Mucosa of rectum (tissue), 2 donors: ENCODE data around the gene RGS13.

Experiments
- H3K27ac ChIP-seq, 2 donors: one replicate each; pipeline ENCODE4 v1.7.0; 2013; ENCODE audit warnings: inconsistent platforms in 2 of 2, low read depth in 2 of 2, low read length in 2 of 2
- H3K27me3 ChIP-seq, 2 donors: one replicate each; pipeline ENCODE4 v1.7.0; 2013; ENCODE audit warnings: low read length in 2 of 2; ENCODE audit not compliant: control insufficient read depth in 2 of 2, insufficient read depth in 2 of 2
- H3K36me3 ChIP-seq, 2 donors: one replicate each; pipeline ENCODE4 v1.7.0; 2013; ENCODE audit warnings: low read length in 2 of 2; ENCODE audit not compliant: control insufficient read depth in 2 of 2, insufficient read depth in 2 of 2
- H3K4me1 ChIP-seq, 2 donors: one replicate each; pipeline ENCODE4 v1.7.0; 2013; ENCODE audit warnings: low read length in 2 of 2, mild to moderate bottlenecking in 1 of 2; ENCODE audit not compliant: control insufficient read depth in 2 of 2, insufficient read depth in 2 of 2
- H3K4me3 ChIP-seq, 2 donors: one replicate each; pipeline ENCODE4 v1.7.0; 2013; ENCODE audit warnings: low read length in 2 of 2
- H3K9ac ChIP-seq, 2 donors: one replicate each; pipeline ENCODE4 v1.7.0; 2013; ENCODE audit warnings: low read length in 2 of 2, low read depth in 1 of 2, mild to moderate bottlenecking in 1 of 2
- H3K9me3 ChIP-seq, 2 donors: one replicate each; pipeline ENCODE4 v1.7.0; 2013; ENCODE audit warnings: low read length in 2 of 2; ENCODE audit not compliant: control insufficient read depth in 2 of 2
- donor health status: healthy.
- donor health status: Normal muscosa, but diverticular disease.

Gene RGS13

DNA sequence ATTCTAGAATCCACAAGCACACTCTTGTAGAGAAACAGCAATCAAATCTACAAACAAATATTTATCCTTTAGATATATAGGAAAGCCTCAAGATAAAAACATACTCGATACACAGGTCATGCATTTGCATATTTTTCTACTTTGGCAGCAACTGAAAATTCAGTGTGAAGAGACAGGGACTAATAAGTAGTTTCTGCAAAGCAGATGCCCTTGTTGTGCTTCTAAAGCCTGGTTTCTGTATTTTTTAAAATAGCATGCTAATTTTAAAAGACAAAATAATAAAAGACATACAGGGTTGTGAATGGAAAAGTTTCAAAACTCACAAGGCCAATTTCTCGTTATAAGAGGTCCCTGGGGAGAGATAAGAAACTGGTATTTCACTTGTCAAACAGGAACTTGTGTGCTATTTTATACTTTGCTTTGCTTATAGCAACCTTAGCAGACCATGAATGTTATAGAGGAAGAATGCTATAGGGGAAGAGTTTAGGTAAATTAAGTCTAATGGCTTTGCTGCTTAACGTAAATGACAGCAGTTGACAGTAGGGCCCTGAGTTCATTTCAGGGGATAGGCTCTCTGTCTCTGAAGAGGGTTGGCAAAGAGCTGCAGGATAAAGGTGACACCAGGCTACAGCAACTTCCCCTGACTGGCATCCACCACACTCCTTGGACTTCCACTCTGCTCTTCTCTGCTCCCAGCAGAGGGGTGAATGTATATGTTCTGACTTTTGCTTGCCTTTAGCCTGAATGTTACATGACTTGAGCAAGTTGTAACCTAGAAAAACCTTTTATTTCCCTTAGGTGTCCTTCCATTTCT, 9.4 kb upstream of the RGS13 start:
- Histone ChIP-seq H3K4me1 (no peaks in the 10 kb centered on the region), H3K9ac (no peak overlapping the region), H3K9me3 (no peaks in the 10 kb centered on the region), H3K27ac (no peak overlapping the region), H3K27me3 (no peaks in the 10 kb centered on the region), H3K36me3 (no peaks in the 10 kb centered on the region), H3K4me3 (no peak overlapping the region)

DNA sequence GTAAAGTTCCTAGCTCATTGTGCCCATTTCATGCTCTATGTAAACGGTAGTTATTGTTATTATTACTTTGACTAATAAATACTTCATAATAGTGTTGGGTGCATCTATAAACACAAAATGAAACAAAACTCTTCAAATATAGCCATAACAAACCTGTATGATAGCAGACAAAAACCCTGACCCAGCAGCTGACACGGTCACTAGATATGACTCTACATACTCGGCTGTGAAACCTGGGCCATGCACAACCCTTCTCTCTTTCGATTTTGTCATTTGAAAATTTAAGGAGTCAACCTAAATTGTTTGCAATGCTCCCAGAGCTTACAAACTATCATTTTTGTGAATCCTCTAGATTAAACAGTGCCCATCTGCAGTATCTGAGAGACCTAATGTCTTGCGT, 8.0 kb upstream of the RGS13 start:
- no peak overlapping the region for H3K9ac ChIP-seq
- no peaks in the 10 kb centered on the region for H3K27me3 ChIP-seq
- no peaks in the 10 kb centered on the region for H3K36me3 ChIP-seq
- H3K4me1 ChIP-seq: no peaks in the 10 kb centered on the region
- no peak overlapping the region for H3K4me3 ChIP-seq
- no peaks in the 10 kb centered on the region for H3K9me3 ChIP-seq
- H3K27ac ChIP-seq: no peak overlapping the region

DNA sequence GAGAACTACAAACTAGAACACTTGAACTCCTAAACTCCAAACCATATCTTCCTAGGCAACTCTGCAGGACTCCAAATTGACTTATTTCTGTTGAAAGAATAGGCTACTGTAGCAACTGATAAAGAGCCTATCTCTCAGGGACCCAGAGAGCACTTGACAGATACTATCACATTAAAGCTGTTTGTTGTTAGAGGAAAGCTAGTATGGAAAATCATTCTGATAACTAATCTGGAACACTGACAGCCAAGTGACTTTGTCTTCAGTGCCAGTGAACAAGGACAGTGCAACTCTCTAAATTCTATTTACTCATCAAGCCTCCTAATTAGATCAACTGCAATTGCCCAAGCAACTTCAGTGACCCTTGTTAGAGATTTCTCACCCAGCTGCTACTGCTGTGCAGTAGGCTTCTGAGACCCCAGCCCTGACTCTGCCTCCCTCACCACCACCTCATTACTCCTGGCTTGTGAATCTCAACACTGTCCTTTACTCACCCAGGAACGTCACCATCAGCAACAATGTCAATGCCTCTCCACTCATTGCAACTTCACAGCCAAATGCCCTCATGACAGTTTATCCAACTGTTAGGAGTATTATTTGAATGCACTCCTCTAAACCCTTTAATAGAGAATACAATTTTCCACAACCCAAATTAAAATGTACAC, 7.4 kb upstream of the RGS13 start:
- Histone ChIP-seq H3K36me3 (no peaks in the 10 kb centered on the region), H3K4me3 (no peak overlapping the region), H3K9me3 (no peaks in the 10 kb centered on the region), H3K27me3 (no peaks in the 10 kb centered on the region), H3K4me1 (no peaks in the 10 kb centered on the region), H3K9ac (no peak overlapping the region), H3K27ac (no peak overlapping the region)

DNA sequence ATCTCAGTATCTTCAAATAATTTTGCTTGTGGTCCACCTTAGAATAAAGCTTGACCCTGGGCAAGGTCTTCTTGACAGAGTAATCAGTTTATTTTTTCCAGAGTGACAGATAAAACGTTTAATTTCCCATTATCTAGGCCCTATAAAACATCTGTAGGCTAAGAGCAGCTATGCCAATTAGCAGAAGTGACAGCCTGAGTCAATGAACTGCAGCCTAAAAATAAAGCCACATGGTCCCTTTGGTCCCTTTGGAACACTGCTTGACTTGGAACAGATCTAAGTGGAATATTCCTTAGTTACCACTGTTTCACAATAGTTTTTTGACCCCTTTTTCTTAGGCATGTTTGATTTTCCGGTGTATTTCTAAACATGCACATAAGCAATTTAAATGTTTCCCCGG, 6.3 kb upstream of the RGS13 start:
- Histone ChIP-seq H3K9ac (no peak overlapping the region), H3K4me3 (no peak overlapping the region), H3K9me3 (no peaks in the 10 kb centered on the region), H3K4me1 (no peaks in the 10 kb centered on the region), H3K27me3 (no peaks in the 10 kb centered on the region), H3K27ac (no peak overlapping the region), H3K36me3 (no peaks in the 10 kb centered on the region)

DNA sequence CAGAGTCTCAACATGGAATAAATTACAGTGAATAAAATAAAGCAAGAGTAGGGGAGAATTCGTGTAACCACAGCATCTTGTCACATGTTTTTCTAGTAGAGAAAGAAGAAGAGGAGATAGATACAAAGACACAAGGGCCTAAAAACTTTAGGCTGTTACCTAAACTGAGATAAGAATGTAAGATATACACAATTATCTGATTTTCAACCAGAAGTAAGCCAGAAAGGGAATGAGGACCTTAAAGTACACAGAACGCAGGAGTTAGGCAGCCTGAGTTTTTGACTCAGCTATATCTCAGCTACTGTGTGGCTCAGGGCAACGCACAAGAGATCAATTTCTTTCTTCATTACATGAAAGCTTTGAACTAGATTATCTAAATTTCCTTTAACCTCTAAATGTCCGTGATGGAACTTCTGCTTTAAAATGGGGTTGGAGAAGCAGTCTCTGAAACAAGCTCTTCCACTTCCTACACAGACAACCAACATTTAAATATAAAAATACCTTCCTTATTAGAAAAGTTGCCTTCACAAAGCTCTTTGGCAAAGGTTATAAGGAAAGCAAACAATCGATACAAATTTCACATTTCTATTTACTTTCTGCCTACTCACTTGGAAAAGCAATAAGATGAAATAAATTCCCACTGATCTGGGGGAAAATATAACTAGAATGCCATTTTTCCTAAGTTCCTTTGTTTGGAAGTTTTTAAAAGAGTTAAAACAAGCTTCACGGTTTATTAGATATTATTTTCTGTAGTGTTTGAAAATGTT, 5.2 kb upstream of the RGS13 start:
- no peak overlapping the region for H3K27ac ChIP-seq
- H3K27me3 ChIP-seq: no peaks in the 10 kb centered on the region
- H3K4me1 ChIP-seq: no peaks in the 10 kb centered on the region
- H3K4me3 ChIP-seq: no peak overlapping the region
- H3K36me3 ChIP-seq: no peaks in the 10 kb centered on the region
- H3K9ac ChIP-seq: no peak overlapping the region
- H3K9me3 ChIP-seq: no peaks in the 10 kb centered on the region

DNA sequence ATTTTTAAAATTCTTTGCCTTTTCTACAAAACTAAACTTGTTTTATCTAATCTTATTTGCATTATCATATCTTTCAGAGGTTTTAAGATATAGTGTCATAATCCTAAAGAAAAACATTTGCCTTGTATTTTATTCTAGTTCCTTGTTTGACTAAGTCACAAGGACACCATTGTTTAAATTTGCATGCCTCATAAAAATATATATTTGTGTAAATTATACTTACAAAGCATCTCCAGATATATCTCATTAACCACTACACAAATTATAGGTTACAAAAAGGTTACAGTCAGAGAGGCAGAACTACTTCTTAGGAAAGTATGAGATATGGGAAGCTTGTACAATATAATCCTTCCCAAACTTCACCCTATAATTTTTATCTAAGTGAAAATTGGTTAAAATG, 4.2 kb upstream of the RGS13 start:
- H3K4me1 ChIP-seq: no peaks in the 10 kb centered on the region
- no peaks in the 10 kb centered on the region for H3K27me3 ChIP-seq
- no peaks in the 10 kb centered on the region for H3K9me3 ChIP-seq
- H3K4me3 ChIP-seq: no peak overlapping the region
- no peak overlapping the region for H3K27ac ChIP-seq
- no peaks in the 10 kb centered on the region for H3K36me3 ChIP-seq
- H3K9ac ChIP-seq: no peak overlapping the region

DNA sequence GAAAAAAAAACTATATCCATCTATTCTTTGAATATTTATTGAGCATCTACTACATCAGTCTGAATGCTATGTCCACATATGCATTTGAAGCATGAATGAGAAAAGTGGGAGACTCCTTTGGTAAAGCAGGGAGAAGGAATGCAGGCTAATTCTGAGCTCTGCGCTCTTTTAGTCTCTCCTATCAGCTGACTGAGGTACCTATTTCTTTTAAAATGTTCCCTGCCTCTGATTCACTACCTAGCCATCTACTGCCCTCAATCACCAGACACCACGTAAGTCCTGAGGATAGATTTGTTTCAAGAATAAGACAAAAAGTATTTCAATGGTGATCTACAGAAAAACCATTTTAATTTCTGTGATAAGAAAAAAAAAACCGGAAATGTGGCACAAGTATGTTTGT, 3.8 kb upstream of the RGS13 start:
- H3K4me3 ChIP-seq: no peak overlapping the region
- H3K9ac ChIP-seq: no peak overlapping the region
- H3K9me3 ChIP-seq: no peaks in the 10 kb centered on the region
- H3K27me3 ChIP-seq: no peaks in the 10 kb centered on the region
- no peaks in the 10 kb centered on the region for H3K36me3 ChIP-seq
- H3K4me1 ChIP-seq: no peaks in the 10 kb centered on the region
- H3K27ac ChIP-seq: no peak overlapping the region

DNA sequence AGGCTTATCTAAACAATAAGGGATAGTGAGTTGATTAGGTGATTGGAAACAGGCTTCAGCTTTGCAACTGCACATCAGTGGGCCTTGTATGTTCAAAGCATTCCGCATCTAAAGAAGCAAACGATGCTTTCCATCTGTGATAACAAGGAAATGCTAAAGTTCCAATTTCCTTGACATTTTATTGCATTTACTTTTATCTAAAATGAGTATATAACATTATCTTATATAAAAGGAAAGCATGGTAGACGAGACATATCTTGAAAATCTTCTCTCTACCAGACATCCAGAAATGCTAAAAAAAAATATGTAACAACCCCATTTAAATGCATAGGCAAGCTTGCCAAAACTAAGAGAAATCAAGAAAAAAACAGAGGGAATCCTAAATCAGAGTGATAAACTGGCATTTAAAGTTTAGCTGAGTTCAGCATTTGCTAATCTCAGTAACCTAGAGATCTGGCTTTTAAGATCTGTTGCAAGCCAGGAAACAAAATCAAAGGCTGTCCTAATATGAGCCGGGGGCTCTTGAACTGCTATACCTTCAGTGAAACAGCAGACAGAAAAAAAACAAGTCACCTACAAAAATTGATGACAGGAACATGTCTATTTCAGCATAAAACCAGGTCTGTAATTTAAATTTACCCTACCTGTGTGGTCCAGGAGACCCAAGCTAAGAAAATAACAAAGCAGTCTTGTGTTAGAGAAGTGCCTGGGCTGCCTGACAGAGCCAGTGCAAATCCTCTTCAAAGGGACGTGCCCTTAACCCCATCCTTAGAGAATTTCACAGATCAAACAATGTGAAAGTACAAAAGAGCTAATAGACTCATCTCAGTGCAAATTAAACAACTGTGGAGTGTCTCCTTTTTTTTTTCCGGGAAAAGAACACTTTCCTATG, 3.1 kb upstream of the RGS13 start:
- H3K4me3 ChIP-seq: no peak overlapping the region
- H3K27ac ChIP-seq: no peak overlapping the region
- no peak overlapping the region for H3K9ac ChIP-seq
- no peaks in the 10 kb centered on the region for H3K4me1 ChIP-seq
- H3K36me3 ChIP-seq: no peaks in the 10 kb centered on the region
- no peaks in the 10 kb centered on the region for H3K27me3 ChIP-seq
- H3K9me3 ChIP-seq: no peaks in the 10 kb centered on the region

DNA sequence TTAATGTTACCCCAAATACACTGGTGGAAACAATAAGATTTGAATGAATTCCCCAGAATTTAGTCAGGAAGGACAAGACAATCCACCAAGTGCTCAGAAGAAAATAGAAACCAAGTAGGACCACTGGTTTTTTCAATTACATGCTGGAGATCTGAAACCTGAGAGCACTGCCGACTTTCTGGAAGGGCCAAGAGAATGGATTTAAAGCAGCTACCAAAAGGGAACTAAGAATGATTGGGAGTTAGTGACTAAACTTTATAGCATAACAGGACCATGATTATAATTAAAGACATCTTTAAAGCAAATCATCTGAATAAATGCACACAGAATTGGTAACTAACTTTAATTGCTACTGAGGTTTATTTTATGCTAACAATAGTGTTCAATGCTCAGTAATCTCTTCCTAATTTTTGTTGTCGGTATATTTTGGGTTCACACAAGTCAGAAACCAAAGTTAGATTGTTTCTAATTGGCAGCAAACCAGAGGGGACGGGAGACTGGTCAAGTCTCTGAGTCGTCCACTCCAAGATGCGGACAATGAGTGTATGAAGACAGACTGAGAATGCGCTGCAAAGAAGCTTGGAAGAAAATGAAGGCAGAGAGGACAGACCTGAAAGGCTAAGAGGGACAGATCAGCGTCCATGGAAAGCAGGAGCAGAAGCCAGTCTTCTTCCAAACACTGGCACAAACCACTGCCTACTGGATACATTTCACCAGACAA, 2.3 kb upstream of the RGS13 start:
- H3K27ac ChIP-seq: no peak overlapping the region
- no peaks in the 10 kb centered on the region for H3K27me3 ChIP-seq
- no peak overlapping the region for H3K9ac ChIP-seq
- no peaks in the 10 kb centered on the region for H3K9me3 ChIP-seq
- no peaks in the 10 kb centered on the region for H3K4me1 ChIP-seq
- no peak overlapping the region for H3K4me3 ChIP-seq
- H3K36me3 ChIP-seq: no peaks in the 10 kb centered on the region
